Measurements from ENCODE around the gene ANKRD52. TPM values are rescaled to one million over a fixed set of nuclear protein-coding genes. Genes with fewer than 3 reads are reported as not detected.

ANKRD52 gene
- total and polyA plus RNA-seq, 9 of the 15 experiments (the other 6 are each of a cell fraction or from before 2014, with no cell fraction given) = 0.52 to 46.8 (median 7.9) TPM

- TF ChIP-seq ZNF146 (CRISPR knock-in tag; IDR thresholded peaks at IDR 0.05; ENCODE audit: unreplicated experiment) = no peak
- TF ChIP-seq THRB (CRISPR knock-in tag; conservative IDR thresholded peaks at IDR 0.05) = no peak
- TF ChIP-seq MCM7 (IDR thresholded peaks at IDR 0.05) = no peak
- peak; percentile 34 for TF ChIP-seq CCNT2 (IDR thresholded peaks at IDR 0.05; ENCODE audit: borderline replicate concordance, extremely low read depth, insufficient read length, low read depth, low read length)
- TF ChIP-seq ILK (tag; IDR thresholded peaks at IDR 0.05; ENCODE audit: borderline replicate concordance, low read depth) = no peak
- TF ChIP-seq GABPB2 (CRISPR knock-in tag; conservative IDR thresholded peaks at IDR 0.05) = no peak
- peak; percentile 73 for TF ChIP-seq FOXM1 (IDR thresholded peaks at IDR 0.05; ENCODE audit: low read depth)
- TF ChIP-seq FOXM1 (CRISPR knock-in tag; IDR thresholded peaks at IDR 0.05; ENCODE audit: low read depth) = no peak
- TF ChIP-seq TRIM28 (IDR thresholded peaks at IDR 0.05) = peak; percentile 42; the same call in 1 of the 2 replicates
- TF ChIP-seq ZBTB33 (CRISPR knock-in tag; IDR thresholded peaks at IDR 0.05) = 0 out of 2 replicates have a peak, but pooled peaks have one; percentile 29
- no peak for TF ChIP-seq RBM14 (IDR thresholded peaks at IDR 0.05; ENCODE audit: borderline replicate concordance, insufficient read depth, low read depth, low read length)
- no peak for TF ChIP-seq SREBF2 (CRISPR knock-in tag; IDR thresholded peaks at IDR 0.05)
- no peak; the same call in 1 of the 2 replicates for TF ChIP-seq MYC (IDR thresholded peaks at IDR 0.05; ENCODE audit: low read depth, low read length)
- no peak for TF ChIP-seq MYC (CRISPR knock-in tag; IDR thresholded peaks at IDR 0.05; ENCODE audit: borderline replicate concordance, low read depth)
- TF ChIP-seq ZSCAN32 (CRISPR knock-in tag; IDR thresholded peaks at IDR 0.05) = no peak; the same call in 1 of the 2 replicates
- TF ChIP-seq ZBTB9 (CRISPR knock-in tag; IDR thresholded peaks at IDR 0.05) = no peak; the same call in 1 of the 2 replicates
- TF ChIP-seq ZSCAN29 (IDR thresholded peaks at IDR 0.05) = no peak
- TF ChIP-seq CEBPZ (IDR thresholded peaks at IDR 0.05; ENCODE audit: borderline replicate concordance, low read depth, low read length) = no peak
- no peak for TF ChIP-seq ZNF253 (CRISPR knock-in tag; conservative IDR thresholded peaks at IDR 0.05)
Observed at GRCh38 chr12:56300644-56301464, 42.7 kb upstream of the ANKRD52 start (continued).

Data from K562 (cell line).